Left colon (tissue), 2 donors: ENCODE measurements around the gene PSD2. TPM values are rescaled to one million over a fixed set of nuclear protein-coding genes. Genes with fewer than 3 reads are reported as not detected.

Experiments used
- ATAC-seq: fragments of 200-7000 bp; cut with Tn5 transposase; one replicate; pipeline ENCODE4 v1.9.1; 2020; ENCODE audit warnings: mild to moderate bottlenecking, moderate library complexity
- DNase-seq, 2 donors: peaks; one replicate each; pipeline ENCODE4 v3.0.0-alpha.2; 2020
- intact Hi-C, 2 donors: fragments of 100-400 bp; cut with DNase I in 1 of 2; cut with micrococcal nuclease in 1 of 2; formaldehyde crosslinking; loops; one replicate each; pipeline versions ENCODE4 v1.11.2 to v1.14.0; 2022; cut with DNase I, micrococcal nuclease
- total RNA-seq, 2 donors: library from RNA; stranded (reverse); fragmentation: NEBNext Ultra II Directional; extraction: Animal tissue kit (Norgen Biotek cat#: 25700); gene quantifications; one replicate each; pipeline ENCODE4 v1.2.1, GENCODE V29; 2021
- donor health status: DM: no; HTN: no; CAD: no.
- donor health status: DM: yes; HTN: yes; CAD: no.

PSD2 gene
- total RNA-seq, 2 donors from 2014 or later: 0.08 TPM; not detected in 1

DNA sequence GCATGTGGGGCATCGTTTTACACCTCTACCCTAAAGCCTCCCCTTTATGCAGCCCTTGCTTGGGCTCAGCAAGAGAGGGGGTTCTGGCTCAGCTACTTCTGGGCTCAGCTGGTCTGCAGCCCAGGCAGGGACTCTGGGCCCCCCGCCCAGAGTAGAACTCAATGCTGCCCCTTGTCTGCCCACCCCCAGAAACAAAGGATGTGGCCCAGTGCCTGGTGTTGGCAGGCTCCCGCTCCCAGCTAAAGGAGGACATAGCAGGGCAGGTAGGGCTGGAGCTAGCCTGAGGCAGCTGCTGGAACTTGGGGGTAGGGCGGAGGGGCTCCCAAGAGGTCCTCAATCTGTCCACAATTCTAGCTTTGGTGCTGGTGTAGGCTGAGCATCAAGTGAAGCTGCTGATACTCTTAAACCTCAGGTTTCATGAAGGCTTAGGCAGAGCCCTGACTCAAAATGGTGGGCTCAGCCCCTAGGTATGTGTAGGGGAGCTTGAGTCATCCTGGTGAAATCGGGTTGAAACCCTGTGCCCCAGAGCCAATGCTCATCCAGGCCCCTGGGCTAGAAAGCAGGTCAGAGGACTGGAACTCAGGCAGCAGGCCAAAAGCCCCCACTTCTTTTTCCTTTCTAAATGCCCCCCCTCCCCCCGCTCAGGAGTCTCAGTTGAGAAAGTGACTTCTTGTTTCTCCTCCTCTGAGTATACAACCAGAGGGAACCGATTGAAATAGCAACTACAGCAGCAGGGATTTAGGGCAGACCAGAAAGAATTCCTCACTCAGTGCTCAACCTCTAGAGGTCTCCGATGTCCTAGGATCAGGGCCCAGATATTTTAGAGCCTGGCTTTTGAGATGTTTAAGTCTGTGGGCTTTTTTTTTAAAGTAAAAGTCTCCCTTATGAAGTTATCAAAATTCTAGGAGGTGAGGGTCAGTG, 11.4 kb downstream of the PSD2 start:
- no peak for ATAC-seq
- intact Hi-C loops: no loop called here
- no peak for DNase-seq

DNA sequence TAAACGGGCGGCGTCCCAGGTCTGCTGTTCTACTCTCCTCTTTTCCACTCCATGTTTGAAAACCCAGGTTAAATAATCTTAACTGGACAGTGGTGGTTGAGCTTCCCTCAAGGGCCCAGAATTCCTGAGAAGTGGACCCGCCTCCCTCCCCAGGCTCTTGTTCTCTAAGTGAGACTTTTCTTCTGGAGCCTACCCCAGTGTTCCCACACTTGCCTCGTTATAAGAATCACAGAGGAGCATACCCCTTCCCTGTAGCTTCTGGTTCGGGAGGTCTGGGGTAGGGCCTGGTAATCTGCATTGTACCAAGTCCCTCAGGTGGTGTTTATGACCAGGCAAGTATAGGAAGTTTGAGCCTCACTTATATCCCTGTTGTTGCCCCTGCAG, 12.0 kb downstream of the PSD2 start:
- DNase-seq (no peak), ATAC-seq (no peak)
- intact Hi-C loops: no loop called here

DNA sequence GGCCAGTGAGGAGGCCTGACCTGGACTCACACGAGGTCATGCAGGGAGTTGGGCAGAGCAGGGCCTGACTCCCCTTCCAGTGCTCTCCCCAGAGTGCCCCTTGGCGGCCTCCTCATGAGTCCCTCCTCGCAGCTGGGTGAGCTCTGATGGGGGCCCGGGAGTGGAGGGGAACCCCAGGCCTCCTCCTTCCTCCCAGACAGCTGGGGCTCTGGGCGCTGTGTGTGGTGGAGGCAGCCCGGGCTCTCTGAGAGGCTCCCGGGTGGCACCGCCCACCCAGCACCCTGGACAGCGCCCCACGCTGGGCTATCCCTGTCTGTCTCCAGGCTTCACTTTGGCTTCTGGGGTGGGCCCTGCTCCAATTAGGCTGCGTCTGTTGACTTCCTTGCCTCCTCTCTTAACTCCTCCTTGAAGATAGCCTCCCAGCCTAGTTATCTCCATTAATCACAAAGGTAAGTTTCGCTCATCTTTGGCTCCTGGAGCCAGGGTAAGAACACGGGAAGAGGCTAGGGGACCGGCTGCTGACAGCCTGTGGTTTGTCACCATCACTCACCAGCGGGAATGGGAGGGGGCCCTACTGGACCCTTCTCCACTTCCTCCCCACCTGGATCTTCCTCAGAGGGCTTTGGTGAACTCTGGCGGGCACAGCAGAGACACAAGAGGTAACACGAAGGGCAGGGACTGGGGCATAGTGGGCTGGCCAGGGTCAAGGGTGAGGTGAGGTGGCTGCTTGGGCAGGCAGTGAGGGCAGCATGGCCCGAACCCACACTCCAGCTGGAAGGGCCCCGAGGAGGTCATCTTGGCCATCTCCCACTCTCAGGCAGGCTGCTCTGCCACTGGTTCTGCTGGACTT, 13.1 kb downstream of the PSD2 start:
- intact Hi-C loops: no loop called here
- DNase-seq (peak in 1 of 2 donors; percentile 30), ATAC-seq (peak; percentile 51)

DNA sequence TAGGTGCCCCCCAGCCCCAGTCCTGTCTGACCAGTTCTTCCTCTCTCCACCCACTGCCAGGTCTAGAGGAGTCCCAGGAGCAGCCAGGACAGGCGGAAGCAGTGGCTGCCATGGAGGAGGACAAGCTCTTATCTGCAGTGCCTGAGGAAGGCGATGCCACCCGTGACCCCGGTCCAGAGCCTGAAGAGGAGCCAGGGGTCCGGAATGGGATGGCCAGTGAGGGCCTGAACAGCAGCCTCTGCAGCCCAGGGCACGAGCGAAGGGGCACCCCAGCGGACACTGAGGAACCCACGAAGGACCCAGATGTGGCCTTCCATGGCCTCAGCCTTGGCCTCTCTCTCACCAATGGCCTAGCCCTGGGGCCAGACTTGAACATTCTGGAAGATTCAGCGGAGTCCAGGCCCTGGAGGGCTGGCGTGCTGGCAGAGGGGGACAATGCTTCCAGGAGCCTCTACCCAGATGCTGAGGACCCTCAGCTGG, 13.8 kb downstream of the PSD2 start:
- intact Hi-C loops: no loop called here
- ATAC-seq: no peak
- no peak for DNase-seq

DNA sequence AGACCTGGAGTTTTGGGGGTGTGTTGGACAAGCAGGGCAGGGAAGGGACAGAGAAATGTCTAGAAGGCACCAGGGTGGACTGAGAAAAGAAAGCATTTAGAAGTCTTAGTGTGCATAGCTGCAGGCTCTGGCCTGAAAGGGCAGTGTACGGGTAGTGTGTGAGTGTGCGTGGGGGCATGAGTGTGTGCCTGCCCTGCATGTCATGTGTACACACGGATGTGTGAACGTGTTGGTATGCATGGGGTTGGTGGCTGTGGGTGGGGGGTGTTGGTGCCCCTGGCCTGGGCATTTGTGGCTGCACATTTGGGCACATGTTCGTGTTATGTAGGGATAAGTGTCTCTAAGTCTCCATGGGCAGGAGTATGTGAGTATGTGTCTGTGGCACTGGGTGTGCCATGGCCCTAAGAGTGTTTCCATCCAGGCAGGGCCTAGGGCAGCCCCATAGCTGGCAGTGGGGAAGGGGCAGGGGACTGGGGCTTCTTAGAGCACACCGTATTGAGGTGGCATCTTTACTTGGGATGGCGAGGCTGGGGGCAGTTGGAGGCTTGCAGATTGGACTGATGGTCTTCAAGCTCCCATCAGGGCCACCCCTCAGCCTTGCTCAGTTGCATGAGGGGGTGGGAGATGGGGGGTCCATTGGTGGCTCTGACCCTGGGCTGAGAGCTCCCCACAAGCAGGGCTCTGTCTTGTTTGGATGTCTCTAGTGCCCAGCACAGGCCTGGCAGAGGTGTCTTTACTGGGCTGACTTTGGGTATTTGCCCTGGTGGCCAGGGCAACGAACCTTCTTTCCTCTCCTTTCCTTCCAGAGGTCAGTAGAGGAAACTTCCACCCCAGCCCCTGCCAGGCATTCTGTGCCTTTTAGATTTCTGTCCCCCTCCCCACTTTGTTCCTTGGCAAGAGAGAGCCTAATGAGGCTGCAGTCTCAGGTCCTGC, 15.0 kb downstream of the PSD2 start:
- intact Hi-C loops: no loop called here
- ATAC-seq (no peak), DNase-seq (no peak)

DNA sequence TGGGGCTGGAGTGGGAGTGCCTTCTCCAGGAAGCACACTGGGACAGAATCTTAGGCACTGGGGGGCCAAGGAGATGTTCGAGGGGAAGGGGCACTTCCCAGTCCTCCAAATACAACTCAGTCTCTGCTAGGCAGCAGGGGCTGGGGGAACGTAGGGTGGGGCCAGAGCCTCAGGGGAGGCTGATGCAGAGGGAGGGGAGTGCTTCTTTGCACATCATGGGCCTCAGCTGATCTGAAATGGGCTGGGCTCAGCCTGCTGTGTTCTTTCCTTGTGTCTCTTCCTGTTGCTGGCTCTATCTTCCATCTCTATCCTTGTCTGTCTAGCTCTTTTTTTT, 15.6 kb downstream of the PSD2 start:
- ATAC-seq: no peak
- intact Hi-C loops: no loop called here
- DNase-seq: no peak

DNA sequence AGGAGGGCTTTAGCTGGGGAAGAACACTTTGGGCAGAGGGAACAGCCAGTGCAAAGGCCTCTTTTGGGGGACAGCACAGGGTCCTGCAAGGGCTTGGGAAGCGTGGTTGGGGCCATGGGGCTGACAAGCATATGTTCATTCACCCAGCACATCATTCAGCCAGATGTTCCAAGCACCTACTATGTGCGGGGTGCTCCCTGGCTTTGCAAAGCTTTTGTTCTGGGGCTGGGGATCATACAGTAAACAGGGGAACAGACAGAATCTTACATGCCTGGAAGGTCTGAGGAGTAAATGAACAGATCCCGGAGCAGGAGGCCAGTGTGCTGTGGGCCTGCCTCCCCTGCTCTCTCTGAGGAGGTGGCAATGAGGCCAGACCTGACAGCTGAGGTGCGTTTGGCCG, 16.7 kb downstream of the PSD2 start:
- no peak for ATAC-seq
- DNase-seq: no peak
- intact Hi-C loops: no loop called here

DNA sequence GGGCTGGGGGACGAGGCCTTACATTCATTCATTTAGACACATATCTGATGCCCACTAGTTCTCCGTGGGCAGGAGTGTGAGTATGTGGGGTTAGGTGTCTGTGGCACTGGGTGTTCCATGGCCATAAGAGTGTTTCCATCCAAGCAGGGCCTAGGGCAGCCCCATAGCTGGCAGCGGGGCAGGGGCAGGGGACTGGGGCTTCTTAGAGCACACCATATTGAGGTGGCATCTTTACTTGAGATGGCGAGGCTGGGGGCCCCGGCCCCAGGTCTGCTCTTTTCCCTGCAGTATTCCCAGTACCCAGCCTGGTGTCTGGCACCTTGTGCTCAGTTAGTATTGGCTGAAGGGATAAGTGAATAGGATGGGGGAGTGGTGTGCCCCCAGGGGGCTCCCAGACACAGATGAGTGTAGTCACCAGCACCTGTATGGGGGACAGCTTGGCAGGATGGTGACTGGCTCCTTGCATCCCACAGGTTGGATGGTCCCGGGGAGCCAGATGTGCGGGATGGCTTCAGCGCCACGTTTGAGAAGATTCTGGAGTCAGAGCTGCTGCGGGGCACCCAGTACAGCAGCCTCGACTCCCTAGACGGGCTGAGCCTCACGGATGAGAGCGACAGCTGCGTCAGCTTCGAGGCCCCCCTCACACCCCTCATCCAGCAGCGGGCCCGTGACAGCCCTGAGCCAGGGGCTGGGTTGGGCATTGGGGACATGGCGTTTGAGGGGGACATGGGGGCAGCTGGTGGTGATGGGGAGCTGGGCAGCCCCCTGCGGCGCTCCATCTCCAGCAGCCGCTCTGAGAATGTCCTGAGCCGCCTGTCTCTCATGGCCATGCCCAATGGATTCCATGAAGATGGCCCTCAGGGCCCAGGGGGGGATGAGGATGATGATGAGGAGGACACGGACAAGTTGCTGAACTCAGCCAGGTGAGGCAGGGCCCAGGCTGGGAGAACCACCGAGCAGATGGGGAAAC, 17.5 kb downstream of the PSD2 start:
- DNase-seq (no peak), ATAC-seq (no peak)
- intact Hi-C loops: no loop called here

DNA sequence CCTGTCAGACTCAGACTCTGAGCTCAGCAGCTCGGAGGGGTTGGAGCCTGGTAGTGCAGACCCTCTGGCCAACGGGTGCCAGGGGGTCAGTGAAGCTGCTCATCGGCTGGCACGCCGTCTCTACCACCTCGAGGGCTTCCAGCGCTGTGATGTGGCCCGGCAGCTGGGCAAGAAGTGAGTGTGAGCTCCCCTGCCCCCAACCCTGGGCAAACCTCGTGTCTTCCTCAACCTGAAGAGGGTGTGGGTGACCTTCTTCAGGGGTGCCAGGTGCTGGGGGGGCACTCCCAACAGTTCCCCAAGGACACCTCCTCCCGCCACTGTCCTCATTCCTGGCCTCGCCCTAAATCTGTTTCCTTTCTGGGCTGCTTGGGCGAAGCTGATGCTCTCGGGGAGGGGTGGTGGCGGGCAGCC, 18.6 kb downstream of the PSD2 start:
- DNase-seq: no peak
- no peak for ATAC-seq
- intact Hi-C loops: no loop called here

DNA sequence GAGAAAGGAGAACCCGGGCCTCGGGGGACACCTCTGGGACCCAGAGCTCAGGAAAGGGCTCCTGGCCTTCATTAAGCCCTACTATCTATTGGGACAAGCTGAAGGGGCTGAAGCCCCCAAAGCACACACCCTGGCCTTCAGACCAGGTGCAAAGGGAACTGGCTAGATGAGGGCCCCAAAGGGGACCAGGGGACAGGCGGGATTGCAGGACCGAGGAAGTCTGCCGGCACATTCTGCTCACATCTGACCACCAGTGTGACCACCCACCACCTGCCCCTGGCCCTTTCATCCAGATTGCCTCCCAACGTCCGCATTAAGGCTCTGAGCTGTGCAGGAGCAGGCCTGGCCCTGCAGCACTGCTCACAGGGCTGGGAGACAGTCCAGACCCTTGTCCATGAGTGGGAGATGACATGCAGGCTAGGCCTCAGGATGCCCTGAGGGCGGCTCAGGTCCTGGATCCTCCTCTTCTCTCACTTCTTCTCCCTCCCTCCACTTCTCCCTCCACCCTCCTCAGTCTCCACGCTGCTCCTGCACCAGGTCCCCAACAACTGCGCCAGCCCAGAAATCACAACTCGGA, 19.2 kb downstream of the PSD2 start:
- intact Hi-C loops: no loop called here
- ATAC-seq (no peak), DNase-seq (no peak)

DNA sequence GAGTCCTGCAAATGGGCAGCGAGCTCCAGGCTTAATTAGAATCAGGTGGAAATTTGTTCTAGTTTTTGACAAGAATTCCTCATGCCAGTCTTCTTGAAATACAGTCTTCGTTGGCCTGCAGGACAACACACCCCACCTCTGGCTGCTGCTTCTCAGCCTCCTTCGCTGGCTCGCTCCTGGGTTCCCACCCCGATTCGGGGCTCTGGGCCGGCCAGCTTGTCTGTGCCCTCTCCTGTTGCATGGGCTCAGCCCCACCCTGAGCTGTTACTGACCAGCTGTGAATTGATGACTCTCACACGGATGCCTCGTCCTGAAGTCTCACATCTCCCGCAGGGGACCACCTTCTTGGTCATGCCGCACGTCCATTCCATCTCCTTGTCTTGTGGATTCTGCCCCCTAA, 21.0 kb downstream of the PSD2 start:
- ATAC-seq (no peak), DNase-seq (no peak)
- intact Hi-C loops: no loop called here

DNA sequence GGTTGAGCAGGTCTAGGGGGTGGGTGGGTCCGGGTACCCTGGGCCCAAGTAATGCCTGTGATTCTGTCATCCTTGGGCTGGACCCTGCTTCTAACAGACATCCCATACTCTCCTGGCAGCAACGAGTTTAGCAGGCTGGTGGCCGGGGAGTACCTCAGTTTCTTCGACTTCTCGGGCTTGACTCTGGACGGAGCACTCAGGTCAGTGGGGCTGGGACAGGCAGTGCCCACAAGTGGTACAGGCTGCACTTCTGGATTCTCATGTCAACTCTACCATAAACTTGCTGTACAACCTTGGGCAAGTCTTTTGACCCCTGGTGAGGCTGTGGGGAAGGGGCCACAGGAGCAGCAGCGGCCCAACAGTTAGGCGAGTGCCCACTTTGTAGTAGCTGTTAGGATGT, 21.8 kb downstream of the PSD2 start:
- intact Hi-C loops: no loop called here
- ATAC-seq (no peak), DNase-seq (no peak)

DNA sequence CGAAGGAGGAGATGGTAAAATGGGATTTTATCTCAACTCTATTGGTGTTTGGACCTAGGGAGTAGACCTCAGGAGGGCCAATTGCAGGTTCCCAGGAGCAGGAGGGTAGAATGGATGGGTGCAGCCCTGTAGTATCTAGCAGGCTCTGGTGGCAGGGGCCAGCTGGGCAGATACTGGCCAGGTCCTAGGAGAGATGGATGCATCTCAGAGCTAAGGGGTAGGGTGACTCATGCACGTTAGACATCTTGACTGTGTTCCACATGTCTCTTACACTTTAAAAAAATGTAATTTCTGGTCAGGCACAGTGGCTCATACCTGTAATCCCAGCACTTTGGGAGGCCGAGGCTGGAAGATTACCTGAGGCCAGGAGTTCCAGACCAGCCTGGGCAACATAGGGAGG, 22.4 kb downstream of the PSD2 start:
- intact Hi-C loops: no loop called here
- DNase-seq (no peak), ATAC-seq (no peak)

DNA sequence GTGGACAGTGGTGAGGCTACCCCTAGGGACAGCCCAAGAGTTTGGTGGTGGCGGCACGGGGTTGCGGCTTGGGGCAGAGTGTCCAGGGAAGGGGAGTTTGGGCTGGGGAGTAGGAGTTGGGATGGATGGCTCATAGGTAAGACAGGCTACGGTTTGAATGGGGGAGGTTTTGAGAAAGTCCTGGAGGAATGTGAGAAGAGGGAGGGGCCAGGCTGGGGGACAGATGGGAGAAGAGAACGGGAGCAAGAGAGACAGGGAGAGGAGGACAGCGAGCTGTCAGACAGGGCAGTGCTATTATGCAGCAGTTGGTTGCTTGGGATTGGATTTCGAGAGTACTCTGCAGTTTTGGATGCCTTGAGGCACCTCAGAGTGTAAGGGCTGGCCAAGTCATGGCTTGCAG, 24.5 kb downstream of the PSD2 start:
- DNase-seq (no peak), ATAC-seq (no peak)
- intact Hi-C loops: no loop called here

DNA sequence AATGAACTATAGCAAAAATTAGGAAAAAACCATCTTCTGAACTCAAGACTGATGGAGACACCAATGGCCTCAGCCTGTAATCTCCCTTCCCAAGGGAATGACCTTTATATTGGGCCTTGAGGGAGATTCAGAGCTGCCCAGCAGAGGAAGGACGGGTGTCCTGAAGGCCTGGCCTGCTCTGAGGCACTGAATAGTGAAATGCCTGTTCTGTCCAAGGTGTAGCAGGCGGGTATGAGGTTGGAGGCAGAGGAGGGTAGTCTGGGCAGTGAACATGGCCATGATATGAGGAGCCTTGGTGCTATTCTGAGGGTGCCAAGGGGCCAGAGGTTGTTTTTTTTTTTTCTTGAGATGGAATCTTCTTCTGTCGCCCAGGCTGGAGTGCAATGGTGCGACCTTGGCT, 25.0 kb downstream of the PSD2 start:
- intact Hi-C loops: no loop called here

DNA sequence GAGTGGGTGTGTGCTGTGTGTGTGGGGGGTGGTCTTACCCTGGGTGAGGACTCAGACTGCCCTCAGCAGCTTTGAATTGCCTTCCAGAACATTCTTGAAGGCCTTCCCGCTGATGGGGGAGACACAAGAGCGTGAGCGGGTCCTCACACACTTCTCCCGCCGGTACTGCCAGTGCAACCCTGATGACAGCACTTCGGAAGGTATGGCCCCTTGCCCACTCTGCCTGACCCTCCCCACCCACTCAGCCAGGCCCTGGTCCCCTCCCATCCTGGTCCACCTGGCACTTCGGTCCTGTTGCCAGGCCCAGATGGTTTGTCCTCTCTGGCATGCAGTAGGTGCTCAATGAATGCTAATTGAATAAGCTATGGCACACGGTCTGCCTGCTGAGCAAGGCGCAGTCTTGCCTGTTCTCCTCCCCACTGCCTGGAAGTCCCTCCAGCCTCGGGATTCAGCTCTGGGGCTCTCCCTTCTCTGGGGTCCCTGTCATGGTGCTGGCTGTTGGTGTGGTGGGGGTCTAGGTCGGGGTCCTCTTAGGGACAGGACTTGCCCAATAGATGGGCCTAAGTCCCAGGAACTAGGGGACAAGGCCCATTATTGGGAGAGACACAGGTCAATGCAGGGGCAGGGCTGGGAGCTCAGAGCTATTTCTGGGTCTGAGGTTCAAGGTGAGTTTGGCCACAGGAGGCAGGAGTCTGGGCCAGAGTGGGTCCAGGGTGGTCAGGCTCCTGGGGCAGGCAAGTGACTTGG, 26.4 kb downstream of the PSD2 start:
- ATAC-seq: no peak
- intact Hi-C loops: no loop called here
- DNase-seq: no peak

More for the DNA sequence above, 25.0 kb downstream of the PSD2 start:
- ATAC-seq (no peak), DNase-seq (no peak)
